Hematopoietic multipotent progenitor cell treated with erythropoietin and hydrocortisone succinate and interleukin-3 and kit ligand, for 4 days (in vitro differentiated cells): ENCODE data around the gene NSMF.

ENCODE experiments used
- DNase-seq: peaks from one replicate; pipeline ENCODE4 v3.0.0-alpha.2; 2015

The NSMF gene

DNA sequence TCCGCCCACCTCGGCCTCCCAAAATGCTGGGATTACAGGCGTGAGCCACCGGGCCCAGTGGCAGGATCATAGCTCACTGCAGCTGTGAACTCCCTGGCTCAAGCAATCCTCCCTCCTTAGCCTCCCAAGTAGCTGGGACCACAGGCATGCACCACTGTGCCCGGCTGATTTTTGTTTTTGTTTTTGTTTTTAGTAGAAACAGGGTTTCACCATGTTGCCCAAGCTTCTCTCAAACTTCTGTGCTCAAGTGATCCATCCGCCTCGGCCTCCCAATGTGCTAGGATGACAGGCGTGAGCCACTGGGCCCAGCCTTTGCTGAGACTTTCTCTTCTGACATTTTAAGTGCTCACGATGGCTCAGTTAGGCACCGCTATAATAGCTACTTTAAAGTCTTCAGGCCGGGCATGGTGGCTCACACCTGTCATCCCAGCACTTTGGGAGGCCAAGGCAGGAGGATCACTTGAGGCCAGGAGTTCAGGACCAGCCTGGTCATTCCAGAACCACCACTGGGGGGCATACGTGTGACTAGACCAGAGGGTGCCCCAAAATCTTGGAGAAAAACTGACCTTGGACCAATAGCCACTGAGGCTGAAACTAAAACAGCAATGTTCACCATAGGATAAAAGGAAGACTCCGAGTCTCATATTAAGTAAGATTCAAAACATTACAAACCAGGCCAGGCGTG lies 14.9 kb downstream of the NSMF start:
- DNase-seq: no peak

GRCh38 chr9:137441935-137442321 lies 17.2 kb downstream of the NSMF start:
- no peak for DNase-seq

DNA sequence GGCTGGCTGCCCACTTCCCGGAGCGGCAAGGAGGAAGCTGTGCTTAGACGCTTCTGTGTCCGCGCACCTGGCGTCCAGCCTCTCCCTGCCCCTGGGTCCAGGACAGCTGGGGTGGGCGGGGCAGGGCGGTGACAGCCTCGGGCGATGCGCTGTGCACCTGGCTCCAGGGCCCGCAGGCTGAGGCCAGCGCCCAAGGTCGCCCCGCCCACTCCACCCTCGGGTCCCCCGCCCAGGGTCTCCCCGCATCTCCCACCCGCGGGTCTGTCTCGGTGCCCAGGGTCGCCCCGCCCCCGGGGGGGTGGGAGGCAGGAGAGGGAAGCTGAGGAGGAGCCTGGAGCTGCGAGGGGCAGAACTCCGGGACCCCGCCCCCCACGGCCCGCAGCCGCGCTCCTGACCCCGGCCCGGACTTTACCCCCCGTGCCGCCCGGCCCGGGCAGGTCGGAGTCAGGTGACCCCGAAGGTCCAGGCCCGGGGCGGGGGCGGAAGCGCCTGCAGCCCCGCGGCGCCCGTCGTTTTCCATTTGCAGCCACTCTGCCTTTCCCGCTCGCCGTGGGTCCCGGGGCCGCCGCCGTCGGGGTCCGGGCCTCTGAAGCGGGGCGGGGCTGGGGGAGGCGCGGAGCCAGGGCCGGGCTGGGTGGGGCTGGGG lies 17.7 kb downstream of the NSMF start, which contains the start of gene ENTPD8:
Gene ENTPD8, minus strand, starts transcription at position 69 of the 646 bp plus-strand sequence. CDS start 3,072 bp downstream, outside the sequence.
- DNase-seq: peak; percentile 38

GRCh38 chr9:137439158-137439714 lies 19.9 kb downstream of the NSMF start:
- no peak for DNase-seq

- DNase-seq: no peak
Measured at GRCh38 chr9:137438591-137439157, 20.5 kb downstream of the NSMF start.

DNA sequence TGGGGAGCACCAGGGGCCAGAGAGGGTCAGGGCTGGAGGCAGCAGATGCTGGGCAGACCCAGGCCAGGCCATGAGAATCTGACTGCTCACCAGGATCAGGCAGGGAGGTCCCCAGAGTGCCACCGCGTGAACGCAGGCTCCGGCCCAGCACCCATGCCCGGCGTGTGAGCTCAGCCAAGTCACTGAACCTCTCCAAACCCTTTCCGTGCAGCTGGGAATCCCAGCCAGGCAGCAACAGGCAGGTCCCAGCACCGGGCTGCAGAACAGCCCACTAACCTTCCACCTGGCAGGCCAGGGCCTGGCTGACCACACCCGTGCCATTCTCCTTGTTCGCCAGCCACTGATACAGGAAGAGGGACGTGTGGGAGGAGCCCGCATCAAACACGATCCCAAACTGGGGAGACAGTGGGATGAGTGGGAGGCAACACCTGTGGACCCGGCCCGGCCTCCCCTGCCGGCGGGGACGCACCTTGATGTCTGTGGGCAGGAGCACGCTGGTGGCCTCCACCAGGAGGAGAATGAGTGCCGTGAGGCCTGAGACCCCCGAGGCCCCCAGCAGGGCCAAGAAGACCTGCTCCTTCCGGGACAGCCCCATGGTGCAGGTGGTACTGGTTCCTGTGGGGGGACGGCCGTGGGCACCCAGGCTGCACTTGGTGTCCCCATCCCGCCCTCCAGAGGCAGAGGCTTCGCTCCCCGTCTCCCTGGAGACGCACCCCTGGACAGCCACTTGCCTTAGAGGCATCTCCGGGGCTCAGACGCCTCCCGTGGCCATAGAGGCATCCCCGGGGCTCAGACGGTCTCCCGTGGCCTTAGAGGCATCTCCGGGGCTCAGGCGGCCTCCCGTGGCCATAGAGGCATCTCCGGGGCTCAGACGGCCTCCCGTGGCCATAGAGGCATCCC lies 21.2 kb downstream of the NSMF start:
- no peak for DNase-seq

GRCh38 chr9:137436761-137437600 lies 22.2 kb downstream of the NSMF start:
- no peak for DNase-seq

- peak; percentile 64 for DNase-seq
Measured at GRCh38 chr9:137435980-137436760, 23.0 kb downstream of the NSMF start.

DNA sequence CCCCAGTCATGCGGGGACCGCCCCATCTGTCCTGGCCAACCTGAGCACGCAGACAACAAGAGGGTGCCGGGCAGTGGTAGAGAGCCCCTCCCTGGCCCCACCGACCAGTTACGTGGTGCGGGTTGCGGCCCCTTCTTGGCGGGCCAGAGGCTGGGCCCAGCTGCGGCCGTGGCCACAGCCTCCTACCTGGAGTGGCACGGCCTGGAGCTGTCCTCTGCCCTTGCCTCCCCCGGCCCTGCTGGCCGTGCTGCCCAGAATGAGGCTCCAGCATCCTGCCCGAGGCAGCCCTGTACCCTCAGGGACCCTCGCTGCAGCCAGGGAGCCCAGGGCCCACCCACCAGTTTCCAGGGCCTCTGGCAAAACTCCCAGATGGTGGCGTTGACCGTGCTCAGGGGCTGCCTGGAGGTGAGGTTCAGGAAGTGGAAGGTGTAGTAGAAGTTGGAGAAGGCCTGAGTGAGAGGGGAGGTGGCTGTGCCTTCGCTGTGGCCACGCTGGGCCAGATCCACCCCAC lies 23.7 kb downstream of the NSMF start:
- DNase-seq: no peak

GRCh38 chr9:137434498-137435380 lies 24.4 kb downstream of the NSMF start:
- DNase-seq: peak; percentile 34

DNA sequence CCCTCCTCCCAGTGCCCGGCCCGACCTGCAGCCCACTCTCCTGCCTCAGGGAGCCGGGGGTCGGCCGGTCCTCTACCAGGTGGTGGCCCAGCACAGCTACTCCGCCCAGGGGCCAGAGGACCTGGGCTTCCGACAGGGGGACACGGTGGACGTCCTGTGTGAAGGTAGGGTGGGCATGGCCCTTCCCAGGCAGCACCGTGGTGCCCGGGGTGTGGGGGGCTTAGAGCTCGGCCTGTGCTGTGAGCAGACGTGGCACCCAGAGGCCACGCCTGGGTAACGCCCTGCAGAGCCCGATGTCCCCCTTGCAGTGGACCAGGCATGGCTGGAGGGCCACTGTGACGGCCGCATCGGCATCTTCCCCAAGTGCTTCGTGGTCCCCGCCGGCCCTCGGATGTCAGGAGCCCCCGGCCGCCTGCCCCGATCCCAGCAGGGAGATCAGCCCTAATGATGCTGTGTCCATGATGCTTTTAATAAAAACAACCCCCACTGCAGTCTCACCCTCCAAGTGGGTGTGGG lies 25.2 kb downstream of the NSMF start:
- DNase-seq: no peak

- DNase-seq: no peak
Measured at GRCh38 chr9:137433349-137433915, 25.7 kb downstream of the NSMF start.

- no peak for DNase-seq
Measured at GRCh38 chr9:137432687-137433348, 26.3 kb downstream of the NSMF start.

- DNase-seq: no peak
Measured at GRCh38 chr9:137431416-137431931, 27.7 kb downstream of the NSMF start.

DNA sequence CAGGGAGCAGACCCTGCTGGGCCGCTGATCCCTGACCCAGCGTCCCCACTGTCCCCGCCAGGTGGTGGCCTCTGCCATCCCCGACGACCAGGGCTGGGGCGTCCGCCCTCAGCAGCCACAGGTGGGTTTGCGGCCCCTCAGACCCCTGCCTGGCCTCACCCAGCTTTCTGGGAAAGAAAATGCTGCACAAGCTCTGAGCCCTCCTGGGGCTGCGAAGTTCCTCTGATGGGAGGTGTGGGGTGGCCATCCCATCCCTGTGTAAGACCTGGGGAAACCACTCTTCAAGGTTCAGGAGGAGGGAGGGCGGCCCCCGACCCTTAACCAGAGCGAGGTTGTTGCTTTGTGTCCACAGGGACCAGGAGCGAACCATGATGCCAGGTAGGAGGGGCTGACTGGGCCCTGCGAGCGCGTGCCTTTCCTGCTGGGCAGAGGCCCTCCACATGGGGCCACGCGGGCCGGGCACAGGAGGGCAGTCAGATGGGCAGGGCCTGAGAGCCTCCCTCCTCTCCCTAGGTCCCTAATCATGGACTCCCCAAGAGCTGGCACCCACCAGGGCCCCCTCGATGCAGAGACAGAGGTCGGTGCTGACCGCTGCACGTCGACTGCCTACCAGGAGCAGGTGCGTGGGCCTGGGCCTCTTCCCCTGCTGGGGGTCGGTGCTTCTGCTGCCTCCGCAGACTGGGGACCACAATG lies 28.3 kb downstream of the NSMF start:
- DNase-seq: no peak

DNA sequence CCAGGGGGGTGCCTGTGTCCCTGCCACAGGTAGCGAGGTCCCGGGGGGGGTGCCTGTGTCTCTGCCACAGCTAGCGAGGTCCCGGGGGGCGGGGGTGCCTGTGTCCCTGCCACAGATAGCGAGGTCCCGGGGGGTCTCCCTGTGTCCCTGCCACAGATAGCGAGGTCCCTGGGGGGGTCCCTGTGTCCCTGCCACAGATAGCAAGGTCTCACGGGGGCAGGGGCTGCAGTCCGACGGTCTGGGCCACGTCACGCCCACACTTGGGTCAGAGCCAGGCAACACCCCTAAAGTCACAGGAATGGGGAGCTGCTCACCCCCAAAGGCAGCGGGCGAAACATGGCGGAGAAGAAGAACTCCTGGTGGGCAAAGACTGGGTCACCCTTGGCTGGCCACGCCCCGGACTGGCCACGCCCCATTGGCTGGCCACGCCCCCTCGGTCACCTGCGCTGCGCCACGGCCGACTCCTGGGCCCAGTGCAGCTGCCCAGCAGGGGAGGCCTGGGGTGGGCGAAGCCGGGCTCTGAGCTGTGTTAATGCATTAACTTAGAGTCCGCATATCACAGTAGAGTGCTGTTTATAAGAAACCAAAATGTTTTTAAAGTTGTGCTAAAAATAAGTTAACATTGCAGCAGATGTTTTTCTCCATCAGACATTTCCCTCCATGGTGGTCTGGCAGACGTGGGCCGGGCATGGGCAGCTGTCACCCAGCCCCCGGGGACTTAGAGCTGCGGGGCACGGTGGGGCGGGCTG lies 29.0 kb downstream of the NSMF start:
- DNase-seq: no peak

- no peak for DNase-seq
Measured at GRCh38 chr9:137429546-137429890, 29.6 kb downstream of the NSMF start.
